Measurements from ENCODE around the gene SH3RF1. TPM values are rescaled to one million over a fixed set of nuclear protein-coding genes. Genes with fewer than 3 reads are reported as not detected.
A peak's percentile ranks its signal among the peaks of the same experiment; 100 is the strongest.

The SH3RF1 gene
- total RNA-seq, 1 donor from 2014 or later = 19.6 TPM

DNA sequence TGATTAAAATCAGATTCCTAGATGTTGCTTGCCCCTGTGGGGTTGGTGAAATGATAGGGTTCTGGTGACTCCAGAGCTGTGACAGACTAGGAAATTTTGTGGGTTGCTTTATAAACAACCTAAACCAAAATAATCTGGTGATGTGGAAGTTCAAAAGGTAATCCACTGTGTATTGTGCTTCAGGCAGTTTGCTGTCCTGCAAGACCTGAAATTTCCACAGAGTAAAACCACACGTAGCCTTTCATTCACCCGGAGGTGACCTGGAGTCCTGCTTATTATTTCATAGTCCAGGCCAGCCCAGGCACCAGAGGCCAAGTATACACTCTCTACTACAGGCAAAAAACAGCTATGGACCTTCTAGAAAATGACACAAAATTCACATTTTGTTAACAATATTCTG is 146.1 kb downstream of the SH3RF1 start:
- H3K4me1 Mint-ChIP-seq = peaks cover 18% of the 10 kb centered on the region
- H3K9me3 Mint-ChIP-seq = no peaks in the 10 kb centered on the region
- DNase-seq (ENCODE audit: low spot score in 2 of 2, unreplicated experiment in 2 of 2) = no peak
- TF ChIP-seq, protein P1, sequence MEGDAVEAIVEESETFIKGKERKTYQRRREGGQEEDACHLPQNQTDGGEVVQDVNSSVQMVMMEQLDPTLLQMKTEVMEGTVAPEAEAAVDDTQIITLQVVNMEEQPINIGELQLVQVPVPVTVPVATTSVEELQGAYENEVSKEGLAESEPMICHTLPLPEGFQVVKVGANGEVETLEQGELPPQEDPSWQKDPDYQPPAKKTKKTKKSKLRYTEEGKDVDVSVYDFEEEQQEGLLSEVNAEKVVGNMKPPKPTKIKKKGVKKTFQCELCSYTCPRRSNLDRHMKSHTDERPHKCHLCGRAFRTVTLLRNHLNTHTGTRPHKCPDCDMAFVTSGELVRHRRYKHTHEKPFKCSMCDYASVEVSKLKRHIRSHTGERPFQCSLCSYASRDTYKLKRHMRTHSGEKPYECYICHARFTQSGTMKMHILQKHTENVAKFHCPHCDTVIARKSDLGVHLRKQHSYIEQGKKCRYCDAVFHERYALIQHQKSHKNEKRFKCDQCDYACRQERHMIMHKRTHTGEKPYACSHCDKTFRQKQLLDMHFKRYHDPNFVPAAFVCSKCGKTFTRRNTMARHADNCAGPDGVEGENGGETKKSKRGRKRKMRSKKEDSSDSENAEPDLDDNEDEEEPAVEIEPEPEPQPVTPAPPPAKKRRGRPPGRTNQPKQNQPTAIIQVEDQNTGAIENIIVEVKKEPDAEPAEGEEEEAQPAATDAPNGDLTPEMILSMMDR (IDR thresholded peaks at IDR 0.05; ENCODE audit: unreplicated experiment) = no peak
- H3K36me3 Mint-ChIP-seq = peaks cover 18% of the 10 kb centered on the region
- no peak overlapping the region for H3K4me3 Mint-ChIP-seq
- H3K27ac Mint-ChIP-seq = no peak overlapping the region
- H3K27me3 Mint-ChIP-seq (ENCODE audit: low read depth) = no peaks in the 10 kb centered on the region

GRCh38 chr4:169122422-169122821 is 148.3 kb downstream of the SH3RF1 start:
- TF ChIP-seq, protein P1 (IDR thresholded peaks at IDR 0.05; ENCODE audit: unreplicated experiment) = no peak
- Mint-ChIP-seq H3K27ac (peak overlapping the region; percentile 63), H3K36me3 (peaks cover 25% of the 10 kb centered on the region), H3K4me1 (peaks cover 18% of the 10 kb centered on the region), H3K27me3 (ENCODE audit: low read depth) (no peaks in the 10 kb centered on the region), H3K9me3 (no peaks in the 10 kb centered on the region), H3K4me3 (no peak overlapping the region)
- no peak for DNase-seq (ENCODE audit: low spot score in 2 of 2, unreplicated experiment in 2 of 2)

- H3K4me1 Mint-ChIP-seq = peaks cover 18% of the 10 kb centered on the region
- H3K27ac Mint-ChIP-seq = peak overlapping the region; percentile 63
- no peak for DNase-seq (ENCODE audit: low spot score in 2 of 2, unreplicated experiment in 2 of 2)
- H3K36me3 Mint-ChIP-seq = peaks cover 28% of the 10 kb centered on the region
- no peaks in the 10 kb centered on the region for H3K9me3 Mint-ChIP-seq
- no peaks in the 10 kb centered on the region for H3K27me3 Mint-ChIP-seq (ENCODE audit: low read depth)
- H3K4me3 Mint-ChIP-seq = no peak overlapping the region
- TF ChIP-seq, protein P1 (IDR thresholded peaks at IDR 0.05; ENCODE audit: unreplicated experiment) = no peak
Observed at GRCh38 chr4:169121861-169122382, 148.8 kb downstream of the SH3RF1 start.

DNA sequence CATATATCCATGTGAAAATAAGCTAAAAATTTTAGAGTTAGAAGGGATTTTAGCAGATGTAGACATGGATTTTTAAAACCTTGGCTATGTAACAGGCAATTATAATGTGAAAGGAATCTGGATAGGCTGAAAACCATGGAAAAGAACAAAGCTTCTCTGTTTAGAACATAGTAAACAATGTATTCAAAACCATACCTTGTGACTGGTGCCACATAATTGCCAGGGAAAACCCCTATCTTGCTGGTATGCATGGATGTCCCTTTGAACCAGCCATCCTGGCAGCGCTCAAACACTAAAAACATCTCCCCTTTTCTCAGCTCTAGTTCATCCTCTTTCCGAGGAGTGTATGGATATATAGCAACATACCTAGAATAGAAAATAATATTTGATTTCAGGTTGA is 150.1 kb downstream of the SH3RF1 start:
- Mint-ChIP-seq H3K4me3 (no peak overlapping the region), H3K4me1 (peaks cover 18% of the 10 kb centered on the region), H3K27ac (no peak overlapping the region), H3K9me3 (no peaks in the 10 kb centered on the region), H3K27me3 (ENCODE audit: low read depth) (no peaks in the 10 kb centered on the region), H3K36me3 (peaks cover 27% of the 10 kb centered on the region)
- DNase-seq (ENCODE audit: low spot score in 2 of 2, unreplicated experiment in 2 of 2) = no peak
- TF ChIP-seq, protein P1 (IDR thresholded peaks at IDR 0.05; ENCODE audit: unreplicated experiment) = no peak

DNA sequence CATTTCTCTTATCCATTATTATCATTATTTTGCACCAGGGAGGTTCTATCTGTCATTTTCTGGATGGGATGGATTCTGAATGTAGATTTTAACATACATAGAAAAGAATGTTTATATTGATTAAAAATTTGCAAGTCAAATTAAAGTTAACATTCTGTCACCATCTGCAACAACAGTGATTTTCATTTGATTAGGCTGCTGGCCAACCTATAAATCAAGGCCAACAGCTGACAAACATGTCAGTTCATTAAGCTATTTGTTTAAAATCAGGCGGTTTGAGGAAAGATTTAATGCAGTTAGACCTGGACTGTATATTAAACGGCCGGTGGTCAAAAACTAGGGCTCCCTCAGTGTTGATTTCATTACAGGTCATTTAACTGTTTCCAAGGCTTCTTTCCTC is 151.2 kb downstream of the SH3RF1 start:
- Mint-ChIP-seq H3K9me3 (no peaks in the 10 kb centered on the region), H3K27me3 (ENCODE audit: low read depth) (no peaks in the 10 kb centered on the region), H3K4me1 (peaks cover 15% of the 10 kb centered on the region), H3K4me3 (no peak overlapping the region), H3K27ac (no peak overlapping the region), H3K36me3 (peaks cover 26% of the 10 kb centered on the region)
- DNase-seq (ENCODE audit: low spot score in 2 of 2, unreplicated experiment in 2 of 2) = no peak
- TF ChIP-seq, protein P1 (IDR thresholded peaks at IDR 0.05; ENCODE audit: unreplicated experiment) = no peak

- Mint-ChIP-seq H3K4me3 (no peak overlapping the region), H3K27ac (no peak overlapping the region)
- no peak for DNase-seq (ENCODE audit: low spot score in 2 of 2, unreplicated experiment in 2 of 2)
Observed at GRCh38 chr4:169117591-169118081, 153.1 kb downstream of the SH3RF1 start.

More at GRCh38 chr4:169117591-169118081, 153.1 kb downstream of the SH3RF1 start:
- Mint-ChIP-seq H3K27me3 (ENCODE audit: low read depth) (no peaks in the 10 kb centered on the region), H3K36me3 (peaks cover 32% of the 10 kb centered on the region), H3K9me3 (no peaks in the 10 kb centered on the region), H3K4me1 (peaks cover 13% of the 10 kb centered on the region)
- TF ChIP-seq, protein P1 (IDR thresholded peaks at IDR 0.05; ENCODE audit: unreplicated experiment) = no peak
